ENCODE results near the gene SLC44A3.
"Not testable (repeated sequence)": the region's sequence is repeated elsewhere in the genome, so short reads cannot be mapped to it uniquely, and the experiment has no call there.

SLC44A3 gene

DNA sequence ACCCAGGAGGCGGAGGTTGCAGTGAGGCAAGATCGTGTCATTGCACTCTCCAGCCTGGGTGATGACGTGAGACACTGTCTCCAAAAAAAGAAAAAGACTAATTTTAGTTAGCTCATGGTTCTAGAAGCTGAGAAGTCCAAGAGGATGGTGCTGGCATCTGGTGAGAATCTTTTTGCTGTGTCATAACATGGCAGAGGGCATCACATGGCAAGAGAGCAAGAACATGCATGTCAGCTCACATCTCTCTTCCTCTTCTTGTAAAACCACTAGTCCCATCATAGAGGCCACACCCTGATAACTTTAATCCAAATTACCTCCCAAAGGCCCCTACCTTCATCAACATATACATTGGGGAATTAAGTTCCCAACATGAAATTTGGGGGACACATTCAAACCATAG lies 120.6 kb downstream of the SLC44A3 start:
- no peak for DNase-seq

DNA sequence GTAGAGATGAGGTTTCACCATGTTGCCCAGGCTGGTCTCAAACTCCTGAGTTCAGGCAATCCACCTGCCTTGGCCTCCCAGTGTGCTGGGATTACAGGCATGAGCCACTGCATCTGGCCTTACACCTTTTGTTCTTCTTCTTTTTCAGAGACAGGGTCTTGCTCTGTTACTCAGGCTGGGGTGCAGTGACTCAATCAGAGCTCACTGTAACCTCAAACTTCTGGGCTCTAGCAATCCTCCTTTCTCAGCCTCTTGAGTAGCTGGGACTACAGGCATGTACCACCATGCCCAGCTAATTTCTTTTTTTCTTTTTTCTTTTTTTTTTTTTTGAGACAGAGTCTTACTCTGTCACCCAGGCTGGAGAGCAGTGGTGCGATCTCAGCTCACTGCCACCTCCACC lies 121.3 kb downstream of the SLC44A3 start:
- not testable (repeated sequence) for DNase-seq

GRCh38 chr1:94942171-94943128 lies 122.3 kb downstream of the SLC44A3 start:
- no peak for DNase-seq

All from T-helper 1 cell (primary cell).